GM12878 (cell line): ENCODE data around the gene TSC2. TPM values are rescaled to one million over a fixed set of nuclear protein-coding genes. Genes with fewer than 3 reads are reported as not detected.

ENCODE experiments used
- ATAC-seq: fragments of 200-7000 bp; cut with Tn5 transposase; 3 replicates; pipeline ENCODE4 v1.9.1; 2020; ENCODE audit warnings: mild to moderate bottlenecking, moderate library complexity
- BruUV-seq: library from RNA; stranded (reverse); fragments of 400-500 nt; replicated peaks from 2 replicates; lab custom pipeline; 2021; lab: Mats Ljungman, UMichigan
- CTCF ChIA-PET: fragments of 300-600 bp; sonication (Branson Sonifier 250); formaldehyde crosslinking; extraction: SDS; loops from one replicate; lab custom pipeline; 2021; ENCODE audit warnings: inconsistent platforms; lab: Yijun Ruan, JAX
- POLR2A ChIA-PET: fragments of 350-600 bp; formaldehyde crosslinking; extraction: SDS; loops from one replicate; lab custom pipeline; 2021; ENCODE audit warnings: inconsistent platforms; lab: Charles Lee
- RAD21 ChIA-PET: fragments of 300-600 bp; sonication (Branson Sonifier 250); formaldehyde crosslinking; loops from one replicate; lab custom pipeline; 2023; ENCODE audit warnings: antibody characterized with exemption; ENCODE audit not compliant: unreplicated experiment; lab: Charles Lee
- SMC1A ChIA-PET: fragments of 300-600 bp; sonication (Branson Sonifier 250); formaldehyde crosslinking; loops from one replicate; lab custom pipeline; 2023; ENCODE audit not compliant: unreplicated experiment, uncharacterized antibody; lab: Charles Lee
- DNase-seq: peaks from one replicate; pipeline ENCODE4 v3.0.0-alpha.2; 2011; ENCODE audit warnings: low read depth, low spot score
- FAIRE-seq: peaks from 3 replicates; lab custom pipeline; 2011; peaks lifted over from hg19 to GRCh38; lab: Jason Lieb, UNC
- H2AFZ ChIP-seq: 2 replicates; pipeline ENCODE4 v1.6.0; 2011; ENCODE audit warnings: low read depth, low read length, control low read depth; ENCODE audit not compliant: control insufficient read depth
- H3K27ac ChIP-seq: 2 replicates; pipeline ENCODE4 v1.5.1; 2011; ENCODE audit warnings: control low read depth; ENCODE audit not compliant: control insufficient read depth, insufficient read depth
- H3K27me3 ChIP-seq, 2 experiments: replicated peaks in 1 of 2; 2 replicates each; pipeline versions ENCODE4 v1.6.0 to v1.6.1; 2011; ENCODE audit warnings: low read length in 1 of 2; ENCODE audit not compliant: control insufficient read depth in 2 of 2, insufficient read depth in 2 of 2
- H3K36me3 ChIP-seq, 2 experiments: 2 replicates each; pipeline ENCODE4 v1.5.1; 2011; ENCODE audit warnings: low read length in 1 of 2; ENCODE audit not compliant: control insufficient read depth in 2 of 2, insufficient read depth in 2 of 2
- H3K4me1 ChIP-seq: 2 replicates; pipeline ENCODE4 v1.6.1; 2011; ENCODE audit warnings: mild to moderate bottlenecking, low read length, moderate library complexity, mixed read lengths; ENCODE audit not compliant: control insufficient read depth, insufficient read depth
- H3K4me2 ChIP-seq: 2 replicates; pipeline ENCODE4 v1.6.0; 2011; ENCODE audit warnings: control low read depth; ENCODE audit not compliant: control insufficient read depth, insufficient read depth
- H3K4me3 ChIP-seq: fragments of 200-600 bp; sonication (generic); 2 replicates; pipeline ENCODE4 v1.5.1; 2016
- H3K79me2 ChIP-seq: 2 replicates; pipeline ENCODE4 v1.6.0; 2011; ENCODE audit warnings: low read length; ENCODE audit not compliant: control insufficient read depth, insufficient read depth
- H3K9ac ChIP-seq: 2 replicates; pipeline ENCODE4 v1.8.0; 2011; ENCODE audit warnings: low read length, control low read depth, mixed read lengths; ENCODE audit not compliant: control insufficient read depth, insufficient read depth
- H3K9me3 ChIP-seq: replicated peaks from 3 replicates; pipeline ENCODE4 v1.5.1; 2011; ENCODE audit warnings: mild to moderate bottlenecking, low read length; ENCODE audit not compliant: control insufficient read depth, insufficient read depth
- H4K20me1 ChIP-seq: 2 replicates; pipeline ENCODE4 v1.6.0; 2011; ENCODE audit not compliant: control insufficient read depth, insufficient read depth
- ASH2L ChIP-seq: fragments of 300-600, 200-600 bp; sonication (generic); IDR thresholded peaks from 2 replicates; pipeline ENCODE4 v1.6.1; 2017; ENCODE audit warnings: low read depth, mild to moderate bottlenecking, borderline replicate concordance
- BMI1 ChIP-seq: fragments of 450-650 bp; IDR thresholded peaks from 2 replicates; pipeline ENCODE4 v1.6.1; 2016; ENCODE audit warnings: mild to moderate bottlenecking, moderate library complexity, borderline replicate concordance
- CHD1 ChIP-seq: IDR thresholded peaks from 2 replicates; pipeline ENCODE4 v1.6.1; 2012; ENCODE audit warnings: low read depth, low read length, improper control_type of control experiment
- CREM ChIP-seq: IDR thresholded peaks from 2 replicates; pipeline ENCODE4 v1.6.1; 2014; ENCODE audit warnings: antibody characterized with exemption, low read depth
- ETV6 ChIP-seq, 2 experiments: fragments of 450-650 bp in 1 of 2; IDR thresholded peaks in 1 of 2; conservative IDR thresholded peaks in 1 of 2; 2 replicates each; pipeline ENCODE4 v1.6.1; 2014; ENCODE audit warnings: antibody characterized with exemption in 1 of 2, borderline replicate concordance in 1 of 2, low read depth in 1 of 2, mild to moderate bottlenecking in 1 of 2, moderate library complexity in 1 of 2
- FOXM1 ChIP-seq: IDR thresholded peaks from 2 replicates; pipeline ENCODE4 v1.6.1; 2012; ENCODE audit warnings: low read depth, mild to moderate bottlenecking, inconsistent platforms, low read length, moderate library complexity
- HDAC2 ChIP-seq: fragments of 200-600 bp; sonication (generic); IDR thresholded peaks from 2 replicates; pipeline ENCODE4 v1.6.1; 2017
- HDAC6 ChIP-seq: fragments of 200-600 bp; sonication (generic); IDR thresholded peaks from one replicate; pipeline ENCODE4 v1.8.0; 2017; ENCODE audit warnings: antibody characterized with exemption; ENCODE audit not compliant: unreplicated experiment
- IKZF1 ChIP-seq: fragments of 450-650 bp; conservative IDR thresholded peaks from 2 replicates; pipeline ENCODE4 v1.6.1; 2017; ENCODE audit warnings: antibody characterized with exemption, mild to moderate bottlenecking
- MLLT1 ChIP-seq: fragments of 450-650 bp; IDR thresholded peaks from 2 replicates; pipeline ENCODE4 v1.6.1; 2016; ENCODE audit warnings: mild to moderate bottlenecking
- MYB ChIP-seq: fragments of 150-350 bp; IDR thresholded peaks from 2 replicates; pipeline ENCODE4 v1.6.1; 2014; ENCODE audit warnings: mild to moderate bottlenecking, low read depth, low read length, borderline replicate concordance
- POLR2A ChIP-seq: IDR thresholded peaks from 2 replicates; pipeline ENCODE4 v1.6.1; 2011; ENCODE audit warnings: low read depth, mild to moderate bottlenecking, low read length
- SIN3A ChIP-seq: IDR thresholded peaks from 2 replicates; pipeline ENCODE4 v1.6.1; 2012; ENCODE audit warnings: low read depth, low read length, improper control_type of control experiment
- SREBF2 ChIP-seq: IDR thresholded peaks from 2 replicates; pipeline ENCODE4 v1.6.1; 2012; ENCODE audit warnings: mild to moderate bottlenecking, low read length
- STAT1 ChIP-seq: fragments of 450-650 bp; conservative IDR thresholded peaks from 2 replicates; pipeline ENCODE4 v1.6.1; 2014; ENCODE audit warnings: antibody characterized with exemption, mild to moderate bottlenecking
- SUZ12 ChIP-seq: fragments of 200-600 bp; sonication (generic); IDR thresholded peaks from one replicate; pipeline ENCODE4 v1.6.1; 2018; ENCODE audit warnings: antibody characterized with exemption, mild to moderate bottlenecking; ENCODE audit not compliant: unreplicated experiment
- USF1 ChIP-seq: IDR thresholded peaks from 2 replicates; pipeline ENCODE4 v1.6.1; 2011; ENCODE audit warnings: borderline replicate concordance, low read depth, mild to moderate bottlenecking, moderate library complexity, mixed read lengths, low read length; ENCODE audit not compliant: insufficient read depth; ENCODE audit errors: extremely low read length
- ZNF274 ChIP-seq: IDR thresholded peaks from one replicate; pipeline ENCODE4 v1.8.0; 2011; ENCODE audit not compliant: insufficient read length, insufficient read depth
- WGBS: methylation state at CpG from one replicate; pipeline ENCODE4 v1.1.6; 2016; ENCODE audit warnings: low lambda C conversion rate; ENCODE audit not compliant: insufficient replicate concordance, insufficient coverage; ENCODE audit errors: missing lambda C conversion rate; 5-methylcytosine and 5-hydroxymethylcytosine counted together
- in situ Hi-C: fragments of 300-500 bp; cut with MboI; formaldehyde crosslinking; loops from 9 replicates; pipeline ENCODE4 v1.14.3; 2018; ENCODE audit warnings: mixed read lengths
- intact Hi-C: fragments of 100-400 bp; cut with micrococcal nuclease; formaldehyde crosslinking; loops from one replicate; pipeline ENCODE4 v1.14.2; 2022; ENCODE audit not compliant: unreplicated experiment
- polyA plus RNA-seq, 11 experiments: library from polyadenylated mRNA; depleted of rRNA in 4 of 11; unstranded in 6 of 11; stranded (reverse) in 5 of 11; fragments of >200 nt; fragmentation: Nextera tagmentation in 4 of 11; fragmentation: Illumina TruSeq in 1 of 11; extraction: Ambion mirVana in 4 of 11; extraction: Trizol in 1 of 11; gene quantifications; 1 replicate in 1 of 11; 2 replicates in 10 of 11; pipeline versions ENCODE4 v1.2.1 to v1.2.3, GENCODE V29; 2011 to 2016; ENCODE audit warnings: inconsistent platforms in 2 of 11, missing spikeins in 2 of 11, low read depth in 1 of 11
- total RNA-seq, 4 experiments: library from RNA; depleted of rRNA in 3 of 4; stranded (reverse); fragments of >200 nt in 3 of 4; fragmentation: Illumina TruSeq in 1 of 4; extraction: Trizol in 1 of 4; gene quantifications; 2 replicates each; pipeline versions ENCODE4 v1.2.1 to v1.2.3, GENCODE V29; 2013 to 2021

Gene TSC2
- total and polyA plus RNA-seq, 10 of the 15 experiments (the other 5 are each of a cell fraction or from before 2014, with no cell fraction given), result 1.6 to 77.0 (median 21.6) TPM

- Histone ChIP-seq H3K79me2 (no peaks in the 10 kb centered on the region), H3K4me1 (no peaks in the 10 kb centered on the region), H3K36me3 (peaks cover 3 to 4% of the 10 kb centered on the region in 2 experiments; a peak in 3 of 4 replicates), H3K4me2 (no peak overlapping the region)
- intact Hi-C loops, result no loop called here
- no peak for DNase-seq
- POLR2A ChIA-PET, result no interaction called here
- TF ChIP-seq ZNF274 (no peak), POLR2A (0 out of 2 replicates have a peak, but pooled peaks have one; percentile 41)
- TF ChIP-seq, all 136 proteins: peak for 1
- BruUV-seq, result no TSS peak
- FAIRE-seq, result no peak
- in situ Hi-C loops, result no loop called here
- CTCF ChIA-PET, result interaction anchor here (3.1 kb wide), 1 partner anchor 47 kb away, joined by 9 read pairs; no protein-coding TSS in a partner anchor
- no peak overlapping the region for H2AFZ ChIP-seq
- WGBS, result 83% methylated on average over 13 of the region's 13 CpGs
- H4K20me1 ChIP-seq, result no peaks in the 10 kb centered on the region
- SMC1A ChIA-PET, result no interaction called here
- no peak for ATAC-seq
- RAD21 ChIA-PET, result no interaction called here
- no peaks in the 10 kb centered on the region for H3K9me3 ChIP-seq
- H3K9ac ChIP-seq, result no peak overlapping the region
- H3K4me3 ChIP-seq, result no peak overlapping the region
- H3K27me3 ChIP-seq, result no peaks in the 10 kb centered on the region
- no peak overlapping the region for H3K27ac ChIP-seq
Measured at GRCh38 chr16:2092866-2093265, 45.1 kb downstream of the TSC2 start.

GRCh38 chr16:2093793-2094192, 46.0 kb downstream of the TSC2 start:
- no peak for FAIRE-seq
- TF ChIP-seq FOXM1, result no peak
- TF ChIP-seq SUZ12, result no peak
- TF ChIP-seq HDAC6, result no peak
- no peak for TF ChIP-seq BMI1
- no peak for TF ChIP-seq SIN3A
- no peak for TF ChIP-seq MLLT1
- no peak for TF ChIP-seq CREM
- TF ChIP-seq ASH2L, result no peak
- TF ChIP-seq HDAC2, result no peak
- no peak for TF ChIP-seq SREBF2
- no peak for TF ChIP-seq ETV6 (conservative IDR thresholded peaks at IDR 0.05 in 1 of 2, IDR thresholded peaks at IDR 0.05 in 1 of 2; ENCODE audit: borderline replicate concordance in 1 of 2, low read depth in 1 of 2)
- TF ChIP-seq USF1, result no peak
- TF ChIP-seq MYB, result no peak
- TF ChIP-seq IKZF1, result no peak
- no peak for TF ChIP-seq STAT1
- no peak for TF ChIP-seq CHD1

More at GRCh38 chr16:2093793-2094192, 46.0 kb downstream of the TSC2 start:
- Histone ChIP-seq H4K20me1 (no peaks in the 10 kb centered on the region), H3K4me3 (no peak overlapping the region), H2AFZ (no peak overlapping the region), H3K4me1 (no peaks in the 10 kb centered on the region), H3K4me2 (no peak overlapping the region), H3K79me2 (no peaks in the 10 kb centered on the region), H3K9me3 (no peaks in the 10 kb centered on the region), H3K36me3 (peaks cover 2 to 3% of the 10 kb centered on the region in 2 experiments; a peak in 3 of 4 replicates), H3K27me3 (no peaks in the 10 kb centered on the region), H3K27ac (no peak overlapping the region), H3K9ac (no peak overlapping the region)
- DNase-seq (no peak), ATAC-seq (no peak)
- RAD21 ChIA-PET, result no interaction called here
- SMC1A ChIA-PET, result no interaction called here
- POLR2A ChIA-PET, result no interaction called here
- no TSS peak for BruUV-seq
- WGBS, result 91% methylated on average over 15 of the region's 15 CpGs
- intact Hi-C loops, result no loop called here
- in situ Hi-C loops, result no loop called here
- CTCF ChIA-PET, result no interaction called here
